Effector memory CD4-positive, alpha-beta T cell (primary cell): ENCODE measurements around the gene GTF3C2.

Experiments used
- DNase-seq, 3 donors: peaks; one replicate each; pipeline ENCODE4 v3.0.0-alpha.2; 2020
- H3K27ac ChIP-seq: 2 replicates; pipeline ENCODE4 v1.7.0; 2013; ENCODE audit warnings: mild to moderate bottlenecking, low read length, moderate library complexity; ENCODE audit not compliant: insufficient read depth, poor library complexity, severe bottlenecking
- H3K27me3 ChIP-seq: replicated peaks from 2 replicates; pipeline ENCODE4 v1.7.0; 2013; ENCODE audit warnings: mild to moderate bottlenecking, low read length; ENCODE audit not compliant: insufficient read depth, control insufficient read depth, poor library complexity, severe bottlenecking
- H3K36me3 ChIP-seq: 2 replicates; pipeline ENCODE4 v1.7.0; 2013; ENCODE audit warnings: mild to moderate bottlenecking, low read length, moderate library complexity; ENCODE audit not compliant: control insufficient read depth, insufficient read depth
- H3K4me1 ChIP-seq: 2 replicates; pipeline ENCODE4 v1.7.0; 2013; ENCODE audit warnings: low read length, mild to moderate bottlenecking; ENCODE audit not compliant: control insufficient read depth, insufficient read depth, poor library complexity, severe bottlenecking
- H3K4me3 ChIP-seq: 2 replicates; pipeline ENCODE4 v1.7.0; 2013; ENCODE audit warnings: low read length, low read depth, mild to moderate bottlenecking; ENCODE audit not compliant: insufficient read depth, poor library complexity, severe bottlenecking
- H3K9me3 ChIP-seq: 2 replicates; pipeline ENCODE4 v1.7.0; 2013; ENCODE audit warnings: mild to moderate bottlenecking, low read length, moderate library complexity; ENCODE audit not compliant: control insufficient read depth

GTF3C2 gene

DNA sequence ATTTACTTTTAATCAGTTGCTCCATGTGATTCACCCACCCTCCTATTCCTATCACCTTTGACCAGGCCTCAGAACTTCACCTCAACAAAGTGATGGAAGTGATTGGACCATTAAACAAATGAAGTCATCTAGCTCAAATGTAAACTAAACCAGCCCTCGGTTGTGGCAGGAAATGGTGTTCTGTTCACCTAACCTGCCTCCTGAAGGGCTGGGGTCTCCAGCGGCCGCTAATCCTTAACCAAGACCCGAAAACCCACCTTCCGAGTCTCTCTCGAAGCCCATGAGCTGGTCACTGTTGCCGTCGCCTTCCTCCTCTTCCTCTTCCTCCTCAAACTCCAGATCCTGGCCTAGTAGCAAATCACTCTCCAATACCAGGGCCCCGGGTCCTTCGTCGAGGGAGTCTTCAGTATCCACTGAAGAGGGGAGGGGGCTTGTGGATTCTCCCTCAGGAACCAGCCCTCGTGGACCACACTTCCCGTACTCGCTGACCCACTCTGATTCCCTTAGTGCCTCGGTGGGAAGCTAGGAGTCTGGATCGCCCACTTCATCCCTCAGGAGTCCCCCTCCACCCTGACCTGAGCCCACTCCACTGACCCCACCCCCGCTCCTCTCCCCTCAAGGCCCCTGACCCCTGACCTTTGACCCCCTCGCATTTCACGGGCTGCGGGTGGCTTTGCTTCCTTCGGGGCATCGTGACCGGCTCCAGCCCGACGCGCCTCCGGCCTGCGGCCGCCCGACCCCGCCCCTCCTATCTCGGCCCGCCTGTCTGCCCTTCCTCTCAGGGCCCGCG lies 23.5 kb upstream of the GTF3C2 start:
- DNase-seq: peak; percentile 37 to 50 (median 43)
- Histone ChIP-seq H3K4me3 (peak overlapping the region; percentile 68), H3K27me3 (no peaks in the 10 kb centered on the region), H3K36me3 (peaks cover 53% of the 10 kb centered on the region), H3K27ac (peak overlapping the region; percentile 69), H3K9me3 (no peaks in the 10 kb centered on the region), H3K4me1 (peaks cover 14% of the 10 kb centered on the region)

DNA sequence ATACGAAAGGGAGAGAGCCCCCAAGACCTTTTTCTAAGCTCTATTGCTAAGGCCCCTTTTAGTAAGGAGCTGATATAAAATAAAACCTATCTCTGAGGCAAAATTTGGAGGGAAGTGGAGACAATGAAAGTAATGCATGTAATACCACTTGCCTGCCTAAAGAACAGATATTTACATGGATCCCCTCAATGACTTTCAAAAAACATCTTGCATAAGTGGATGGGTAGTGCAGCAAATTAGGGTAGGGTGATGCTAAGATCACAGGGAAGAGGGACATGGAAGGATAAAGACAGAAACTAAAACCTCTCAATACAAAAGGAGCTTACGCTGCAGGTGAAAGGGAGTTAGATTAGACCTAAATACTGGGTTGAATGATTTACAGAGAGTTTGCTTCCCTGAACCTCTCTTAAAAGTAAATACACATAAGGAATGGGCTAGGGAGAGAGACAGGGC lies 22.8 kb upstream of the GTF3C2 start:
- Histone ChIP-seq H3K27me3 (no peaks in the 10 kb centered on the region), H3K36me3 (peaks cover 53% of the 10 kb centered on the region), H3K27ac (peak overlapping the region; percentile 69), H3K4me3 (no peak overlapping the region), H3K4me1 (peaks cover 14% of the 10 kb centered on the region), H3K9me3 (no peaks in the 10 kb centered on the region)
- DNase-seq: no peak

DNA sequence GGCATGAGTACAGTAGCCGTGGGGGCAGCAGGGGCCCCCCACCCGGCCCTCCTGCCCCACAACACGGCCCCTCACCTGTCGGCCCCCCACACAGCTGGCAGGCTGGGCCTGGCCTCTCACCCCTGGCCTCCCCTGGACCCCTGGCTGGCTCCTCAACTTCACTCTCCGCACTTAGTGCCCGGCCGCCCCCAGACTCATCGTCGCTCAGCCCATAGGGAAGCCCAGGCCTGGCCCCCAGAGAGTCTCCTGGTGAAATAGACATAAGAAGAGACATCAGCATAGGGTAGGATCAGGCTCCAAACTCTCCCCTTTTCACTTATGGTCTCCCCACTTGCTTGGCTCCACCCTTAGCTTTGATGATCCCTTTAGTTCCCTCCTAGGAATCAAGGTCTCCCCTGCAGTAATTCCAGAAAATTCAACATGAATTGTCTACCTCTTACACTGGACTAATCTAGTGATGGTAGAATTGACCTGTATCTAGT lies 22.3 kb upstream of the GTF3C2 start:
- Histone ChIP-seq H3K27ac (peak overlapping the region; percentile 13), H3K4me1 (peaks cover 14% of the 10 kb centered on the region), H3K4me3 (no peak overlapping the region), H3K36me3 (peaks cover 52% of the 10 kb centered on the region), H3K9me3 (no peaks in the 10 kb centered on the region), H3K27me3 (no peaks in the 10 kb centered on the region)
- DNase-seq: no peak

DNA sequence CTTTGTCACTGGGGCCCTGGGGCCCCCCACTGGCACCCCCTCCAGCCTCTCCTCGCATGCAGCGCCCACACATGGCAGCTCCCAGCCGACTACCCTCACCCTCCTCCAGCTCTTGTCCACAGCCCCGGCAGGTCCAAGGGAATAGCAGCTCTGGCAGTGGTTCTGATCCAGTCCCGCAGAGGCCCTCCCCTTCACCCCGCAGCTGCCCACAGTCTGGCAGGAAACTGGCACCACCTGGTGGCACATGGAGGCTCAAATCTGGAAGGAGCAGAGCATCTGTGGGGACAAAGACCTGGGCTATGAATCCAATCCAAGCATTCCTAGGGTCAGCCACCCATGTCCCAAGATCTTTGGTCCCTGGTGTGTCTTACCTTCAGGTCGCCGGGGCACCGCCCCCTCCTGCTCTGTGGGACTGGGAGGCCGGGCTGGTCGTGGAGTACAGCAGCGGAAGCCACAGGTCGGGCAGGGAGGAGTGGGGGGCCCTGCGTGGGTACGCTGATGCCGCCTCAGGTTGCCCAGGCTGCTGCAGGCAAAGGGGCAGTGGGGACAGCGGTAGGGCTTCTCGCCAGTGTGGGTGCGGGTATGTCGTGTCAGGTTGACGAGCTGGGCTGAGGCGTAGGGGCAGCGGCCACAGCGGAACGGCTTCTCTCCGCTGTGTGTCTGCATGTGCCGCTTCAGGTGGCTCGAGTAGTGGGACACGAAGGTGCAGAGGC lies 21.7 kb upstream of the GTF3C2 start:
- Histone ChIP-seq H3K4me3 (no peak overlapping the region), H3K36me3 (peaks cover 53% of the 10 kb centered on the region), H3K27ac (no peak overlapping the region), H3K9me3 (no peaks in the 10 kb centered on the region), H3K27me3 (no peaks in the 10 kb centered on the region), H3K4me1 (peaks cover 14% of the 10 kb centered on the region)
- DNase-seq: no peak

DNA sequence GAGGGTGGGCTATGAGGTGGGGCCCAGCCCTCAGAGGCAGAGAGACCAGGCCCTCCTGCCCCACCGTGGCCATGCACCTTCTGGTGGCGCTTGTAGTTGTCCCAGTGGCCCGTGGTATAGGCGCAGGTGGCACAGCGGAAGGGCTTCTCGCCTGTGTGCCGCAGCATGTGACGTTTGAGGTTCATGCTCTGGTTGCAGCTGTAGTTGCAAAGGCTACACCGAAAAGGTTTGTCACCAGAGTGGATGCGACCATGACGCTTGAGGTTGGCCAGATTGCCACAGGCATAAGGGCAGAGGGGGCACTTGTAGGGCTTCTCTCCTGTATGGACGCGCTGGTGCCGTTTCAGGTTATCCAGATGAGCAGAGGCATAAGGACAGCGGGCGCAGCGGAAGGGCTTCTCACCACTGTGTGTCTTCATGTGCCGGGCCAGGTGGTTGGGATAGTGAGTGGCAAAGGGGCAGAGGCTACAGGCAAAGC lies 21.1 kb upstream of the GTF3C2 start:
- H3K4me3 ChIP-seq: no peak overlapping the region
- peaks cover 53% of the 10 kb centered on the region for H3K36me3 ChIP-seq
- no peak overlapping the region for H3K27ac ChIP-seq
- no peak for DNase-seq
- H3K9me3 ChIP-seq: no peaks in the 10 kb centered on the region
- H3K4me1 ChIP-seq: peaks cover 14% of the 10 kb centered on the region
- no peaks in the 10 kb centered on the region for H3K27me3 ChIP-seq

DNA sequence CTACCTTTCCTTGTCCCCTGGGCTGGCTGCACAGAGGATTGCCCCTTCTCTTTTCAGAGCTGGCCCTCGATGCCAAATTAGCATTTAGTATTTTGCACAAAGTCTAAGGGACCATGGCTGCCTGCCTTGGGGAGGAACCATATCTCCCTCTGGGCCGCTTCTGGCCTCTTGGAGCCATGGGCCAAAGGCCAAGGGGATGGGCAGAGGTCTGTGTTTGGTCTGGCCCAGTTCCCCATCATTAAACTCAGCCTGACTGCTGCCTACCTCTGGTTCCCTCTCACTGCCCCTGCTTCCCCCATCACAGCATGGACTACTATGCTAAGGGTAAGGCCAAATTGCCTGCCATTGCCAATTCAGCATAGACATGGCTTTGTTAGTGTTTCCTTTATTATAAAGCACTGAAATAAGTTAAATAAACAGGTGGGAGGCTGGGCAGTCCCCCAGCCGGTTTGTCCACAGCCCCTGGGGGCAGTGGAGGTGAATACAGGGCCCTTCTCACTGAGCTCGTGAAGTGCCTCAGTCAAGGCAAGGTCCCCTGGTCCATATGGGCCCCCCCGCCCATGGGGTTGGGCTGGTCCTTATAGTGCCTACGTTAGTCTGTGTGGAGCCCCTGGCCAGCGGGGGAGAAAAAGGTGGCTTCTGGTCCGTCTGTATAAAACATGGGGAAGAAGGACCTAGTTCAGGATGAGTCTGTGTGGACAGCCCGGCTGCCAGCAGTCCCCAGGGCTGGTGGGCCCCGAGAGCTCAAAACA lies 20.5 kb upstream of the GTF3C2 start:
- Histone ChIP-seq H3K27ac (no peak overlapping the region), H3K36me3 (peaks cover 54% of the 10 kb centered on the region), H3K9me3 (no peaks in the 10 kb centered on the region), H3K27me3 (no peaks in the 10 kb centered on the region), H3K4me3 (no peak overlapping the region), H3K4me1 (peaks cover 17% of the 10 kb centered on the region)
- no peak for DNase-seq

DNA sequence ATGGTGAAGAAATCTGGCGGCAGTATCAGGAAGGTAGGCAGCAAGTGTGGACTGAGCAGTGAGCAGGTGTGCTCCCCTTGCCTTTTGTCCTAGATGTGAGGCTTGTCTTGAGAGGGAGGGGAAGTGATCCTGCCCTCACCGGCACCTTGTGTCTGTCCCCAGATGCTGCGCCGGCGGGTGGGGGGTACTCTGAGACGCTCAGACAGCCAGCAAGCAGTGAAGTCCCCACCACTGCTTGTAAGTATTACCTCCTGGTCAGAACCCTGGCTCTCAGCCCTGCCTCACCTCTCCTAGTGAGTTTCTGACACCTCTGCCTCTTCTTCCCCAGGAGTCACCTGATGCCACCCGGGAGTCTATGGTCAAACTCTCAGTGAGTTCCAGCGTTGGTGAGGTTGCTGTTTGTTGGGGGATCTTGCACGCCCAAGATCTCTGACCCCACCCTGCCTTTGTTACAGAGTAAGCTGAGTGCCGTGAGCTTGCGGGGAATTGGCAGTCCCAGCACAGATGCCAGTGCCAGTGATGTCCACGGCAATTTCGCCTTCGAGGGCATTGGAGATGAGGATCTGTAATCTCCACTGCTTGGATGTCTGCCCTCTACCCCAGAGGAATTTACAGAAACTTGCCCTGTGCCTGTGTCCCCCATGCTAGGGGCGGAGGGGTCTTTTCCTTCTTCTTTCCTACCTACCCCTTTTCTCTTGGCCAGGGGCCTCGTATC lies 19.7 kb upstream of the GTF3C2 start:
- Histone ChIP-seq H3K27me3 (no peaks in the 10 kb centered on the region), H3K4me3 (no peak overlapping the region), H3K36me3 (peaks cover 54% of the 10 kb centered on the region), H3K9me3 (no peaks in the 10 kb centered on the region), H3K27ac (no peak overlapping the region), H3K4me1 (peaks cover 24% of the 10 kb centered on the region)
- DNase-seq: no peak

DNA sequence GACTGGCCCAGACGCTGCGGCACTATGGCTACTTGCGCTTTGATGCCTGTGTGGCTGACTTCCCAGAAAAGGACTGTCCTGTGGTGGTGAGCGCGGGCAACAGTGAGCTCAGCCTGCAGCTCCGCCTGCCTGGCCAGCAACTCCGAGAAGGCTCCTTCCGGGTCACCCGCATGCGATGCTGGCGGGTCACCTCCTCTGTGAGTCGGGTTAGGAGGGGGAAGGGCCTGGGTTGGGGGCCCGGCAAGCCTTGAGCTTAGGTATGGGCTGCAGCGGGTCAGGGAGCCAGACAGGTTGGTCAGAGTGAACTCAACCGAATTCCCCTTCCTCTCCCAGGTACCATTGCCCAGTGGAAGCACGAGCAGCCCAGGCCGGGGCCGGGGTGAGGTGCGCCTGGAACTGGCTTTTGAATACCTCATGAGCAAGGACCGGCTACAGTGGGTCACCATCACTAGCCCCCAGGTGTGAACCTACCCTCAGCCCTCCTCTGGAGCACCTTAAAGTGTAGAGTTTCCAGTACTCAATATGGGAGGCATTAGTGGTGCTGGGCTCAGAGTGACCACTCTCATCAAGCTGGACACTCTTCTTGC lies 19.0 kb upstream of the GTF3C2 start:
- Histone ChIP-seq H3K4me3 (no peak overlapping the region), H3K4me1 (peaks cover 23% of the 10 kb centered on the region), H3K27ac (no peak overlapping the region), H3K27me3 (no peaks in the 10 kb centered on the region), H3K9me3 (no peaks in the 10 kb centered on the region), H3K36me3 (peaks cover 54% of the 10 kb centered on the region)
- DNase-seq: no peak

DNA sequence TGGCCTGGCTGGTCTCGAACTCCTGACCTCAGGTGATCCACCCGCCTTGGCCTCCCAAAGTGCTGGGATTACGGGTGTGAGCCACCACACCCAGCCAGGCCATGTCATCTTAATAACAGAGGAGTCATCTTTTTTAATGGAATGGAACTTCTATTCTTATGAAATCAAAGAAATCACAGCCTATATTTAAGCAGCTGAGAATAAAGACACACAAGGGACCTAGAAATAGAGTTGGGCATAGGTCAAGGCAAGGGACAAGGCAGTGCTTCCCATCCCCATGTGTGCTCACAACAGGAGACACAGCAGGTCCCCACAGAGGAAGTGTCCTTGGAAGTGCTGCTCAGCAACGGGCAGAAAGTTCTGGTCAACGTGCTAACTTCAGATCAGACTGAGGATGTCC lies 17.0 kb upstream of the GTF3C2 start:
- H3K27ac ChIP-seq: no peak overlapping the region
- no peak for DNase-seq

More for the DNA sequence above, 17.0 kb upstream of the GTF3C2 start:
- no peaks in the 10 kb centered on the region for H3K9me3 ChIP-seq
- no peaks in the 10 kb centered on the region for H3K27me3 ChIP-seq
- peaks cover 24% of the 10 kb centered on the region for H3K4me1 ChIP-seq
- H3K4me3 ChIP-seq: no peak overlapping the region
- peaks cover 54% of the 10 kb centered on the region for H3K36me3 ChIP-seq
